Effector CD4-positive, alpha-beta T cell (primary cell): ENCODE results near the gene OXTR.

Experiments used
- DNase-seq: peaks from one replicate; pipeline ENCODE4 v3.0.0-alpha.2; 2020

The OXTR gene

DNA sequence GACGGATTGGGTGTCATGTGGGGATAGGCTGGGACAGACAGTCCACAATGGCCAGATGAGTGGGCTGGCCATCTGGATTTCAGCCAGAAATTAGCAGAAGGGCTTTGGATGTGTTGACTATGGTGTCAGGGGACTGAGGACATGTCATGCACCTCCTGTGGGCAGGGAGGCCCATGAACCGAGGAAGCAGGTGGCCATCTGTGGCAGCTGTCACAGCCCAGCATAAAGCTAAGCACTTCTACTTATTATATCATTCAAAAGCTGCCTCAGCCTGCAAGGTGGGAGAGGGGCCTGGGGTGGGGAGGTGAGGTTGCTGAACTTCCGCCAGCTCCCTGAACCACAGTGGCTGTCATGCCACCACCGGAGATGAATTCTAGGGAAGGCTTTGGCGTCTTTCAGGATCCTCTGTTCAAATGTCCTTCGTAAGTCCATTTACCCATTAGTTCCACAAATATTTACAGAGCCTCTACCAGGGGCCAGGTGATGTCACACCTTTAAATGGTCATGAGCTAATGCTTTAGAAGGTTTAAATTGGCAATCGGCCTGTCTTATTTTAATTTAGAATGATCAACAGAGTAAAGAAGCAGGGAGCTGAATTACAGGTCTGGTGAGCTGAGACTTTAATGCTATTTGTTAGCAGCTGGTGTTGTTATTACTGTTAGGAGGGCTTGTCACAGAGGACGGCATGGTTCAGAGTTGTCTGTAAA is 59.5 kb downstream of the OXTR start:
- DNase-seq: no peak

DNA sequence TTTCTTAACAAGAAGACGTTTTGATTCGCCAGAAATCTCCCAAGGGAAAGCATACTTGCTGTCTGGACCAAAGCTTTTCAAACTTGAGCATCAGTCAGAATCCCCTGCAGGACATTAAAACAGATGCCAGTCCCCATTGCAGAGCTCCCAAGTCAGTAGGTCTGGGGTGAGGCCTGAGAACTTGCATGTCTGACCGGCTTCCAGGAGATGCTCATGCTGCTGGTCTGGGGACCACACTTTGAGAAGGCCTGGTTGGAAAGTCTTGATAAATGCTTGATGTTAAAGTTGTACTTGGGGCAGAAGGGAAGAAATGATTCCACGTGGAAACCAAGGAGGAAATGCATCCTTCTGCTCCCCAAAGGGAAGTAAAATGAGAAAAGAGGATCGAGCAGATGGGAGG is 60.1 kb downstream of the OXTR start:
- no peak for DNase-seq

DNA sequence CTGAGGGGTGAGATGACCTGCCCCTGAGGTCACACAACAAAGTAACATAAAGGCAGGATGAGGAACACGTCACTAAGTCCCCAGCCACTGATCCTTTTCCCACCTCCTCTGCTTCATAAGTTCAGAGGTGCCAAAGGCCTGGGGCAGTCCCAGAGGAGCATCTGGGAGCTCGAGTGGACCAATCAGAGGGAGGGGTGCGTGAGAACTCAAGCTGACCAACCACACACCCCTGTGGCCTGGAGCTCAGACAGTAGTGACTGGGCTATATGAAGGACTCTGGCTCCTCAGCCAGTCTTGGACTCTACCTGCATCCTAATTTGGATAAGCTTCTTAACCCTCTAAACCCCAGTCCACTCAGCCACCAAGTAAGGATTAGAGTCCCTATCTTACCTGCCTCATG is 63.8 kb downstream of the OXTR start:
- no peak for DNase-seq

DNA sequence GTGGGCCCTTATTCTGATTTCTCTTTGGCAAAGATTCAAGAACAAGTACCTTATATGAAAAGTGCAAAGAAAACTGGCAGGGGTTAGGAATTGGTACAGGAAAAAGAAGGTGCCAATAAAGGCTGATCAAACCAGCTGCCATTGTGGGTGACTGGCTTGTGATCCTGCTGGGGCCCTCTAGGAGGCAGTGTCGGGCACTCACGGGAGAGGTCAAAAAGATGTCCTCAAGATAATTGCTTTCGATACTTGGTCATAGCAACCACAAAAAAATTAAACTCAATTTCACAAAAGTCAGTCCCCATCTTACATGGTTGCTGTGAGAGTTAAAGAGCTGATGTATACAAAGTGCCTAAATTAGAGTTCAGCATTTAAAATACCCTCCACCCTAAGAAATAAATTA is 66.9 kb downstream of the OXTR start:
- DNase-seq: no peak
